ENCODE measurements around the gene CACNA1E. TPM values are rescaled to one million over a fixed set of nuclear protein-coding genes. Genes with fewer than 3 reads are reported as not detected.

Gene CACNA1E
- polyA plus RNA-seq, 3 donors from 2014 or later: not detected

GRCh38 chr1:181490740-181491712 lies 7.7 kb downstream of the CACNA1E start:
- Mint-ChIP-seq H3K36me3 (no peaks in the 10 kb centered on the region), H3K27ac (no peak overlapping the region), H3K27me3 (ENCODE audit: low read depth in 3 of 3) (peaks cover 8 to 27% (median 15%) of the 10 kb centered on the region in 3 donors), H3K9me3 (peaks cover 0 to 11% (median 0%) of the 10 kb centered on the region in 6 donors), H3K4me1 (no peaks in the 10 kb centered on the region), H3K4me3 (no peak overlapping the region)
- DNase-seq: no peak

DNA sequence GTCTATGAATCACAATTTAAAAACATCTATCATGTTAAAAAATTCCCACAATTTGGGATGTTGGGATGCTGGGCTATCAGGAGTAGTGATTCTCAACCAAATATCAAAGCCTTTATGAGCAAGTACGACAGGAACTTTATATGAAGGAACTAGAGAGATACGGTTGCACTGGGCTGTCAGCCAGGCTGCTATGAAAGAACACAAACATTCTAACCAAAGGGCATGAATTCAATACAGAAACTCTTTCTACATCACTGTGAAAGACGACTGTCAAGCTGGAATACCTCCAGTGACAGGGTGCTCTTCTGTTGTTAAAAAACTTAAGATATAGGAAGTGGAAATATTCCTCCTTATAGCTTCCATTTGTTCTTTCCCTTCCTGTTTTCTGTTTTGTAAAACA lies 9.8 kb downstream of the CACNA1E start:
- DNase-seq: no peak
- no peak overlapping the region for H3K27ac Mint-ChIP-seq
- no peaks in the 10 kb centered on the region for H3K36me3 Mint-ChIP-seq
- H3K4me3 Mint-ChIP-seq: no peak overlapping the region
- peaks cover 7 to 13% (median 7%) of the 10 kb centered on the region in 3 donors for H3K27me3 Mint-ChIP-seq (ENCODE audit: low read depth in 3 of 3)
- H3K9me3 Mint-ChIP-seq: no peaks in the 10 kb centered on the region
- no peaks in the 10 kb centered on the region for H3K4me1 Mint-ChIP-seq

- H3K27ac Mint-ChIP-seq: no peak overlapping the region
- no peaks in the 10 kb centered on the region for H3K4me1 Mint-ChIP-seq
- no peak overlapping the region for H3K4me3 Mint-ChIP-seq
- H3K27me3 Mint-ChIP-seq (ENCODE audit: low read depth in 3 of 3): peaks cover 7 to 11% (median 7%) of the 10 kb centered on the region in 3 donors
- DNase-seq: no peak
- H3K9me3 Mint-ChIP-seq: no peaks in the 10 kb centered on the region
- no peaks in the 10 kb centered on the region for H3K36me3 Mint-ChIP-seq
These were observed 10.6 kb downstream of the CACNA1E start for GRCh38 chr1:181493885-181494284.

DNA sequence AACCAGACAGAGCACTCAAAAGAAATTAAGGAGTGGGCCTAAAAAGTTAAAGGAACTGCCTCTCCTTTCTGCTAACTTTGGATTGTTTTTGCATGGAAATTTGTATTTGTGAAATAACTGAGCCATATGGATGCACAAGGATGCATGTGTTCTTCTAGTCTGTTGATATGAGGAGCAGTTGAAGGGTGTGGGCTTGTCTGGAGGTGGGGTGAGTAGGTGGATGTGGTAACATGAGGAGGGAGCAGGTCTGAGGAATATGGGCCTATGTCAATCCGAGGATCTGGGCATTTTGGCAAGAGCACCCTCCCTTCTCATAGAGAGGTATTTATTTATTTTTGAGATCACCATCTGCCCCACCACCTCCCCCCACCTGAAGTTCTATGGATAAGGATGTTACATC lies 13.4 kb downstream of the CACNA1E start:
- no peak for DNase-seq
- no peaks in the 10 kb centered on the region for H3K9me3 Mint-ChIP-seq
- H3K4me3 Mint-ChIP-seq: no peak overlapping the region
- no peaks in the 10 kb centered on the region for H3K4me1 Mint-ChIP-seq
- H3K27ac Mint-ChIP-seq: no peak overlapping the region
- H3K36me3 Mint-ChIP-seq: no peaks in the 10 kb centered on the region
- H3K27me3 Mint-ChIP-seq (ENCODE audit: low read depth in 3 of 3): peaks cover 2 to 4% (median 2%) of the 10 kb centered on the region in 3 donors

GRCh38 chr1:181497870-181498269 lies 14.6 kb downstream of the CACNA1E start:
- H3K9me3 Mint-ChIP-seq: no peaks in the 10 kb centered on the region
- H3K36me3 Mint-ChIP-seq: no peaks in the 10 kb centered on the region
- no peak for DNase-seq
- no peaks in the 10 kb centered on the region for H3K4me1 Mint-ChIP-seq
- H3K27me3 Mint-ChIP-seq (ENCODE audit: low read depth in 3 of 3): peaks cover 2 to 6% (median 2%) of the 10 kb centered on the region in 3 donors
- H3K4me3 Mint-ChIP-seq: no peak overlapping the region
- H3K27ac Mint-ChIP-seq: no peak overlapping the region

GRCh38 chr1:181499825-181500224 lies 16.5 kb downstream of the CACNA1E start:
- no peaks in the 10 kb centered on the region for H3K9me3 Mint-ChIP-seq
- H3K4me3 Mint-ChIP-seq: no peak overlapping the region
- no peaks in the 10 kb centered on the region for H3K36me3 Mint-ChIP-seq
- DNase-seq: no peak
- H3K27ac Mint-ChIP-seq: no peak overlapping the region
- H3K4me1 Mint-ChIP-seq: peaks cover 2 to 4% of the 10 kb centered on the region in 2 donors
- H3K27me3 Mint-ChIP-seq (ENCODE audit: low read depth in 3 of 3): peaks cover 2 to 6% (median 6%) of the 10 kb centered on the region in 3 donors

GRCh38 chr1:181500636-181501035 lies 17.3 kb downstream of the CACNA1E start:
- peaks cover 2 to 6% (median 6%) of the 10 kb centered on the region in 3 donors for H3K27me3 Mint-ChIP-seq (ENCODE audit: low read depth in 3 of 3)
- DNase-seq: no peak
- H3K9me3 Mint-ChIP-seq: no peaks in the 10 kb centered on the region
- H3K36me3 Mint-ChIP-seq: no peaks in the 10 kb centered on the region
- H3K27ac Mint-ChIP-seq: no peak overlapping the region
- H3K4me1 Mint-ChIP-seq: peaks cover 2 to 8% of the 10 kb centered on the region in 2 donors
- no peak overlapping the region for H3K4me3 Mint-ChIP-seq

DNA sequence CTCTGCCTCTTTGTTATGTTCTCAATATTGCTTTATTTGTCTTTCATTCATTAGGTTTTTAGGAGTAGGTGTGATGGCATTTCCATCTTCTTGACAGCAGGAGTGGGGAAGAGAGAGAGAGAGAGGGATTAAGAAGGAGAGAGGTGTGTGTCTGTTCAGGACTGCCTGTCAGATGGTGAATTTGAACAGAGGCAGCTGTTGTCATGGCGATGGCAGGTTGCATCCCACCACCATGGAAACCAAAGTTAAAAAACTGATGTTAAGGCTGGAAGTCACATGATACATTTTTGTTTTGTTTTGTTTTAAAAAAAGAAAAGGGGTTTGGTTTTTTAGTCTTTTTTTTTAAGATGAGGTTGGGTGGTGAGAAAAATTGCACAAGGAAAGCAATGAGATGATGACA lies 18.3 kb downstream of the CACNA1E start:
- H3K9me3 Mint-ChIP-seq: no peaks in the 10 kb centered on the region
- H3K36me3 Mint-ChIP-seq: no peaks in the 10 kb centered on the region
- H3K27me3 Mint-ChIP-seq (ENCODE audit: low read depth in 3 of 3): peaks cover 2 to 8% (median 6%) of the 10 kb centered on the region in 3 donors
- no peak overlapping the region for H3K27ac Mint-ChIP-seq
- peaks cover 2 to 8% of the 10 kb centered on the region in 2 donors for H3K4me1 Mint-ChIP-seq
- H3K4me3 Mint-ChIP-seq: no peak overlapping the region
- no peak for DNase-seq

DNA sequence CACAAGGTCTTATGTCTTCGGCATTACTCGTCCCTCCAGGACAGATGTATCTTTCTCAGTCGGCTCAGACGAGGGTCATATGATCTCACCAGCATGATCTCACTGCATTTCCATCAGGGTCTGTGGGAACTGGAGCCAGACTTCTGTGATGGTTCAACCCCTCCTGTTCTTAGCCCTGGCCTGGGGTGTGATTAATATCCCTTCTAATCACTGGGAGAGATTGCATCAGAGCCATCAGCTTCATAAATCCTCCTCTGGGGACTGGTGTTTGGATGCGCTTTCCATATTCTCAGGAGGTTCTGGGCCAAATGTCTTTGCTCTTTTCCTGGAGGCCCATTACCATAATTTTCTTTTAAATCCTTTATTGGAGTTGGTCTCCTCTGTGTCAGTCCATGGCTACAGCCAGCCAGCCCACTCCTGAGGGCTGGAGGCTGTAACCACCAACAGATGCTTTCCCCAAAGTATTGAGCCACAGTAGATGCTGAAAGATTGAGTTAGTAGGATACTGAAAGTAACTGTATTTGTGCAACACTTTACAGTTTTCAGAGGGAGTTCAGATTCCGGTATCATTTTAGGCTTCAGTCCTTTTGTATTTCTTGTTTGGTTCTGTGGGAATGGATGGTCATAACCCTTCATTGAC lies 20.0 kb downstream of the CACNA1E start:
- no peaks in the 10 kb centered on the region for H3K36me3 Mint-ChIP-seq
- peaks cover 0 to 8% (median 2%) of the 10 kb centered on the region in 3 donors for H3K27me3 Mint-ChIP-seq (ENCODE audit: low read depth in 3 of 3)
- peaks cover 0 to 2% (median 0%) of the 10 kb centered on the region in 6 donors for H3K9me3 Mint-ChIP-seq
- DNase-seq: no peak
- no peak overlapping the region for H3K27ac Mint-ChIP-seq
- H3K4me1 Mint-ChIP-seq: peaks cover 2 to 8% of the 10 kb centered on the region in 2 donors
- no peak overlapping the region for H3K4me3 Mint-ChIP-seq

- H3K4me1 Mint-ChIP-seq: peaks cover 2 to 8% of the 10 kb centered on the region in 2 donors
- no peaks in the 10 kb centered on the region for H3K36me3 Mint-ChIP-seq
- H3K27ac Mint-ChIP-seq: no peak overlapping the region
- H3K27me3 Mint-ChIP-seq (ENCODE audit: low read depth in 3 of 3): peaks cover 0 to 8% (median 2%) of the 10 kb centered on the region in 3 donors
- no peak for DNase-seq
- no peak overlapping the region for H3K4me3 Mint-ChIP-seq
- H3K9me3 Mint-ChIP-seq: peaks cover 0 to 2% (median 0%) of the 10 kb centered on the region in 6 donors
These were observed 21.1 kb downstream of the CACNA1E start for GRCh38 chr1:181504399-181504842.

DNA sequence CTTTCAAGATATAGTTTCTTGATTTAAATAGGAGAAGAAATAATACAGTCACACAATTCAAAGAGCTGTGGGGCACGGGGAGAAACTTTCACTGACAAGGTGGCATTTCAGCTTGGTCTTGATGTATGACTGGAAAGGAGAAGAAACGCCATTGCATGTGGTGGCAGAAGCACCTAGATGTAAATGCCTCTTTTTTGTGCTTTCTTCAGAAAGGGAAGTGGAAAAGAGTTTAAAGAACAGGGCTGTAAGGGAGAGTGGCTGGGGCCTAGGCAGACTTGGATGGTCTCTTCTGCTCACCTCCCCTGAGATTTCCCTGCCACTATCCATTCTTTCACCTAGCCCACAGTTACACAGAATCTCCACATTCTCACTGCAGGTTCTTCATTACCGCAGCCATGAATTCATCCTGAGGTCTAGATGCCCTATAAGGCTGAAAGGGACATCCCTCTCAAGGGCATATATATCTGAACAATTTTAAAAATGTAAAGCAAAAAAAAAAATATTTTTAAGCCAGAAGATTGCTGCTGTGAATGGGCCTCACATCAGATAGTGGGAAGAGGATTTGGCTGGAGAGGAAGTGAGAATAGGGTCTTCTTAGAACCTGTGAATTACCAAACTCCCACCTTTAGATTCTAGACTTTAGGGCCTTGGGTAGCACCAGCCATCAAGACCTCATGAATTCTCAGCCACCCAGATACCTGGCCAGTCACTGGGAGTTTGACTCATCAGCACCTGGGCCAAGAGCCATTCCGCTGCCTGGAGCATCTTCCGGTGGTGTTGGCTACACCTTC lies 23.4 kb downstream of the CACNA1E start:
- Mint-ChIP-seq H3K4me1 (peaks cover 2 to 8% of the 10 kb centered on the region in 2 donors), H3K4me3 (no peak overlapping the region), H3K36me3 (no peaks in the 10 kb centered on the region), H3K27ac (no peak overlapping the region), H3K27me3 (ENCODE audit: low read depth in 3 of 3) (peaks cover 0 to 8% (median 5%) of the 10 kb centered on the region in 3 donors), H3K9me3 (peaks cover 0 to 2% (median 0%) of the 10 kb centered on the region in 6 donors)
- DNase-seq: no peak

DNA sequence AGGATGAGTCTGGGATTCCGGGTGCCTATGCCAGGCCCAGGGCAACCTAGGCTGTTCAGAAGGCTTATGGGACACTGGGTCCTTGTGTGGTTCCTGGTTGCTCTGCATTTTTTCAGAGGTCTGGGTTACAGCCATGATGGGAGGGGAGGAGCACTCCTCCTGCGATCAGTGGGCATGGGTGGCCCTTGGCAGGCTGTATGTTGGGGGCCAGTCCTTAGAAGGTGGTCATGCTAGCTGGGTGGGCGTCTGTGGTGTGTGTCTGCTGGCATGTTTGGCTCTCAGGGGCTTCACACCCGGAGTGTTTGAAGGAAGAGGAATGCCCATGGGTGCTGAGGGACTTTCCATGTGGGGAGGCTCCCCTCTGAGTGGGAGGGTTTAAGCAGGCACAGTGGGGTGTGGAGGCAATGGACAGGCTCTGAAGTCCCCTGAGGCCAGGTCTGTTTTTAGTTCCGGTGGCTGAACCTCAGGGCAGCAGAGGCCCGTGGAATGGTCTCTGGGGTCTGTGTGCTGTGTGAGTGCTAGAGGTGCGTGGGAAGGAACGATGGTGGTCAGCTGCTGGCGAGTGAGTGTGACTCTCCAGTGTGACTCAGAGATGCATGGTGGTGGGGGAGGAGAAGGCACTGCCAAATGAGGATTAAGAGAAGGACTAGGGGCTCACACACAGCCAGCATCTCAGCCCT lies 25.3 kb downstream of the CACNA1E start:
- Mint-ChIP-seq H3K27ac (no peak overlapping the region), H3K4me1 (peaks cover 2 to 8% of the 10 kb centered on the region in 2 donors)

DNA sequence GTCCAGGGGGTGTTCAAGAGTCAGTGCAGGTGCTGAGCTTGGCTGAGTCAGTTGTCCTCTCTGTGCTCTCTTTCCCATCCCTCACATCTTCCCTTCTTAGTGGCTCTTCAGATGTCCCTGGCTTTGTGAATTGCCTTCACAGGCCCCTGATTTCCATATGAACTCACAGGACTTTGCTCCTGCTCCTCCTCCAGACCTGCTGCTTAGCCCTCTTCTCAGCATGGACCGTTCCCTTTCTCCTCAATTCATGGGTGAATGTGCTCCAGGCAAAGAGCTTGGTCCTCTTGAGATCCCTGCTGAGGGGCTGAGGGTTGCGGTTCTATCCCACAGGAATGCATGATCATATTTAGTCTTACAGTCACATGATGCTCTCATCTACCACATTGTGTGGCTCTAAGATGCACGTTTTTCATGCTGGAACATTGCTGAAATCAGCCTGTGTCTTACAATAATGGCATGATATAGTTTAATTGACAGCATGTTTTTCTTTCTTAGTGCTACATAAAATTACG lies 30.5 kb downstream of the CACNA1E start:
- Mint-ChIP-seq H3K27ac (no peak overlapping the region), H3K27me3 (ENCODE audit: low read depth in 3 of 3) (peaks cover 0 to 4% (median 0%) of the 10 kb centered on the region in 3 donors), H3K4me3 (no peak overlapping the region), H3K9me3 (peaks cover 0 to 5% (median 0%) of the 10 kb centered on the region in 6 donors), H3K36me3 (no peaks in the 10 kb centered on the region), H3K4me1 (no peaks in the 10 kb centered on the region)
- no peak for DNase-seq

More for the DNA sequence above, 25.3 kb downstream of the CACNA1E start:
- Mint-ChIP-seq H3K27me3 (ENCODE audit: low read depth in 3 of 3) (peaks cover 0 to 2% (median 2%) of the 10 kb centered on the region in 3 donors), H3K9me3 (peaks cover 0 to 7% (median 0%) of the 10 kb centered on the region in 6 donors), H3K4me3 (no peak overlapping the region), H3K36me3 (no peaks in the 10 kb centered on the region)
- DNase-seq: no peak
